EL (cell line): ENCODE results near the gene KIF15.
"Not testable (repeated sequence)": the region's sequence is repeated elsewhere in the genome, so short reads cannot be mapped to it uniquely, and the experiment has no call there.

Experiments used
- DNase-seq: peaks from one replicate; pipeline ENCODE4 v3.0.0-alpha.2; 2016

Gene KIF15, protein sequence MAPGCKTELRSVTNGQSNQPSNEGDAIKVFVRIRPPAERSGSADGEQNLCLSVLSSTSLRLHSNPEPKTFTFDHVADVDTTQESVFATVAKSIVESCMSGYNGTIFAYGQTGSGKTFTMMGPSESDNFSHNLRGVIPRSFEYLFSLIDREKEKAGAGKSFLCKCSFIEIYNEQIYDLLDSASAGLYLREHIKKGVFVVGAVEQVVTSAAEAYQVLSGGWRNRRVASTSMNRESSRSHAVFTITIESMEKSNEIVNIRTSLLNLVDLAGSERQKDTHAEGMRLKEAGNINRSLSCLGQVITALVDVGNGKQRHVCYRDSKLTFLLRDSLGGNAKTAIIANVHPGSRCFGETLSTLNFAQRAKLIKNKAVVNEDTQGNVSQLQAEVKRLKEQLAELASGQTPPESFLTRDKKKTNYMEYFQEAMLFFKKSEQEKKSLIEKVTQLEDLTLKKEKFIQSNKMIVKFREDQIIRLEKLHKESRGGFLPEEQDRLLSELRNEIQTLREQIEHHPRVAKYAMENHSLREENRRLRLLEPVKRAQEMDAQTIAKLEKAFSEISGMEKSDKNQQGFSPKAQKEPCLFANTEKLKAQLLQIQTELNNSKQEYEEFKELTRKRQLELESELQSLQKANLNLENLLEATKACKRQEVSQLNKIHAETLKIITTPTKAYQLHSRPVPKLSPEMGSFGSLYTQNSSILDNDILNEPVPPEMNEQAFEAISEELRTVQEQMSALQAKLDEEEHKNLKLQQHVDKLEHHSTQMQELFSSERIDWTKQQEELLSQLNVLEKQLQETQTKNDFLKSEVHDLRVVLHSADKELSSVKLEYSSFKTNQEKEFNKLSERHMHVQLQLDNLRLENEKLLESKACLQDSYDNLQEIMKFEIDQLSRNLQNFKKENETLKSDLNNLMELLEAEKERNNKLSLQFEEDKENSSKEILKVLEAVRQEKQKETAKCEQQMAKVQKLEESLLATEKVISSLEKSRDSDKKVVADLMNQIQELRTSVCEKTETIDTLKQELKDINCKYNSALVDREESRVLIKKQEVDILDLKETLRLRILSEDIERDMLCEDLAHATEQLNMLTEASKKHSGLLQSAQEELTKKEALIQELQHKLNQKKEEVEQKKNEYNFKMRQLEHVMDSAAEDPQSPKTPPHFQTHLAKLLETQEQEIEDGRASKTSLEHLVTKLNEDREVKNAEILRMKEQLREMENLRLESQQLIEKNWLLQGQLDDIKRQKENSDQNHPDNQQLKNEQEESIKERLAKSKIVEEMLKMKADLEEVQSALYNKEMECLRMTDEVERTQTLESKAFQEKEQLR (N-terminal part only)

DNA sequence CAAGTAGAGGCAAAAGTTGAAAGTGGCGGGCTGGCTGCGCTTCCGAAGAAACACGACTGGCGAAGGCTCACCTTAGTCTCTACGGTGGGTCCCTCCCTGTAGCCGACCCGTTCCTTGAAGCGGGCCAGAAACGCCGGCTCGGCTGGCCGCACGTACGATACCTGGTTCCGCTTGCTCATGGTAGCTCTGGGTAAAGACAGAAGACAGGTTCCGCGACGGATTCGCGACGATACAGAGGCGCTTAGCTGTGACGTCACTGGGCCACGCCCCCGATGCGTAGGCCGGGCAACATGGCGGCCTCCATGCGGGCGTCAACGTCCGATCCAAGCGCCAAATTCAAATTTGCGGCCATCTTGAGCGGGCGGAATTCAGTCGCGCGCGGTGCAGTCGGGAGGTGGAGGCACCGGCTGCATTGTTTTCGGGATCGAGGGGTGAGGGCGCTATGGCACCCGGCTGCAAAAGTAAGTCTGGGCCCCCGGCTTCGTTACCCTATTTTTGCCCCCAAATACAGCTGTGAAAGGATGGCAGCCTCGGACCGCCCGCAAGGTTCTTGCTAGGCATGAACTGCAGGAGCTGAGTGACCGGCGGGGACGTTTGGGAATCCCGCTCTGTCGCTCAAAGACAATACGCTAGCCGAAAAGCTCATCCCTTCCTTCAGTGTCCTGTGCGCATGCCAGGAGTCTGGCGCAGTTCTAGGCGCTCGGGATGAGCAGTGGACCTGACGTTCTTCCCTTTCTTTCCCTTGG lies at the start of gene KIF15, which contains the start of gene KIAA1143:
KIF15 (plus strand) TSS at position 371 of the 746 bp plus-strand sequence; CDS start at position 443, 72 bp downstream.
KIAA1143 (minus strand) TSS at position 196 of the 746 bp plus-strand sequence; CDS start at position 179, 17 bp downstream.
- peak; percentile 95 for DNase-seq

DNA sequence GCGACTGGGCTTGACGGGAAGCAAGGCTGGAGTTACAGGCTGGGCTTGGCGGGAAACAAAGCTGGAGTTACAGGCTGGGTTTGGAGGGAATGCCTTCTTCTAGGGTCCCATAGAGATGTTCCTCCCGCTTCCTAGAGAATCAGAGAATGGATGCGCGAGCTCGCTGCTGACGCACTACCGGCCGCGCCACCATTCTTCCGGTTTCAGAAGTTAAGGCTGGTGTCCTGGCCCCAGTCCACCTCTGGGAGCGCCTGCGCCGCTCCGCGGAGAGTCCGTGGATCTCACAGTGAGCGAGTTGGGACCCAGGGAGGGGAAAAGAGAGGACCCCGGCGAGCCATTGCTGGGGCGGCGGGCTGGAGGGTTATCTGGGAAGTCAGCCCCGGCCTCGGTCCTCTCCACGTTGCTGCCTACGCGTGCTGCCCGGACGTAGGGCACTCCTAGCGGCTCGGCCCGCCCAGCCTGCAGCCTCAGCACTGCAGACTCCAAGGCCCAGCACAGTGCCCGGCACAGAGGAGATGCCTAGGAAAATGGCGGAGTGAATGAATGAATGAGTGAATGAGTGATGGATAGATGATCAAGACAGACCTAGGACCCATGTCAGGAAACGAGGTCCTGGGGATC lies 49.0 kb upstream of the KIF15 start, which contains the start of gene ZNF502:
ZNF502 (plus strand) TSS at position 206 of the 621 bp plus-strand sequence. CDS start 7,602 bp downstream, outside the sequence.
- peak; percentile 84 for DNase-seq

DNA sequence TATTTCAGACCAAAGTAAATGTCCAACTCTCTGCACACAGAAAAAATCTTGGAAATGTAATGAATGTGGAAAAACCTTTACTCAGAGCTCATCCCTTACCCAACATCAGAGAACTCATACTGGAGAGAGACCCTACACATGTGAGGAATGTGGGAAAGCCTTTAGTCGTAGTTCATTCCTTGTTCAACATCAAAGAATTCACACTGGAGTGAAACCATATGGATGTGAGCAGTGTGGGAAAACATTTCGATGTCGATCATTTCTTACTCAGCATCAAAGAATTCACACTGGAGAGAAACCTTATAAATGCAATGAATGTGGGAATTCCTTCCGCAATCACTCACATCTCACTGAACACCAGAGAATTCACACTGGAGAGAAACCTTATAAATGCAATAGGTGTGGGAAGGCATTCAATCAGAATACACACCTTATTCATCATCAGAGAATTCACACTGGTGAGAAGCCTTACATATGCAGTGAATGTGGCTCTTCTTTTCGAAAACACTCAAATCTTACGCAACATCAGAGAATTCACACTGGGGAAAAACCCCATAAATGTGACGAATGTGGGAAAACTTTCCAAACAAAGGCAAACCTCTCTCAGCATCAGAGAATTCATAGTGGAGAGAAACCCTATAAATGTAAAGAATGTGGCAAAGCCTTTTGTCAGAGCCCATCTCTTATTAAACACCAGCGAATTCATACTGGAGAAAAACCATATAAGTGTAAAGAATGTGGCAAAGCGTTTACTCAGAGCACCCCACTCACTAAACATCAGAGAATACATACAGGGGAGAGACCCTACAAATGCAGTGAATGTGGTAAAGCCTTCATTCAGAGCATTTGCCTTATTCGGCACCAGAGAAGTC lies 40.1 kb upstream of the KIF15 start:
- peak; percentile 1 for DNase-seq

DNA sequence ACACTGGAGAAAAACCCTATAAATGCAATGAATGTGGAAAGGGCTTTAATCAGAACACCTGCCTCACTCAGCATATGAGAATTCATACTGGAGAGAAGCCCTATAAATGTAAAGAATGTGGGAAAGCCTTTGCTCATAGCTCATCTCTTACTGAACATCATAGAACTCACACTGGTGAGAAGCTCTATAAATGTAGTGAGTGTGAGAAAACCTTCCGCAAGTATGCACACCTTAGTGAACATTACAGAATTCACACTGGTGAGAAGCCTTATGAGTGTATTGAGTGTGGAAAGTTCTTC lies 39.5 kb upstream of the KIF15 start:
- no peak for DNase-seq

DNA sequence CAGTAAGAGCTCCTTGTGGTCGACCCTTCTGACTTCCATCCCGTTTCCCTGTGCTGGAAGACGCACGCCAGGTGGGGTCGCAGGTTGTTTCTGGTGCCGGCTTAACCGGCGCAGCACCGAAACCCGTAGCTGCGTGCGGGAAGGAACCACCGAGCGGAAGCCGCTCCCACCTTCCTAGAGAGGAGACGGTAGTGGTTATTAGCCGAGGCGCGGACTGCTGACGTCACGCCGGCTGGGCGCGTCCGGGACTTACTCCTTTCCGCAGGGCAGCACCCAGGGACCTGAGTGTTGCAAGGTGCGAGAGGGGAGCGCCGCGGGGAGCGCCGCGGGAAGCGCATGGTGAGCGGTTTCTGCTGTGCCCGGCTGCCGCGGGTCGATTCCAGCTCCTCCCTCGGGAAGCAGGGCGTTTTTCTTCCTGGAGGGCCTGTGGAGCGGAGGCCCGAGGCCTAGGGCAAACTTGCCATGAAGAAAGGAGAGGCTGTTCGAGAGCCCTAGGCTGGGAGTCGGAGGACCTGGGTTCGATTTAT lies 32.1 kb upstream of the KIF15 start, which contains the start of gene ZNF501:
ZNF501 (plus strand) TSS at position 252 of the 527 bp plus-strand sequence. CDS start 4,787 bp downstream, outside the sequence.
- peak; percentile 87 for DNase-seq

DNA sequence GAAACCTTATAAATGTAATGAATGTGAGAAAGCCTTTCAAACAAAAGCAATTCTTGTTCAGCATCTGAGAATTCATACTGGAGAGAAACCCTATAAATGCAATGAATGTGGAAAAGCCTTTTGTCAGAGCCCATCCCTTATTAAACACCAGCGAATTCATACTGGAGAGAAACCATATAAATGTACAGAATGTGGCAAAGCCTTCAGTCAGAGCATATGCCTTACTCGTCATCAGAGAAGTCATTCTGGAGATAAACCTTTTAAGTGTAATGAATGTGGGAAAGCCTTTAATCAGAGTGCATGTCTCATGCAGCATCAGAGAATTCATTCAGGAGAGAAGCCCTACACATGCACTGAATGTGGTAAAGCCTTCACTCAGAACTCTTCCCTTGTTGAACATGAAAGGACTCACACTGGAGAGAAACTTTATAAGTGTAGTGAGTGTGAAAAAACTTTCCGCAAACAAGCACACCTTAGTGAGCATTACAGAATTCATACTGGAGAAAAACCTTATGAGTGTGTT lies 26.9 kb upstream of the KIF15 start:
- no peak for DNase-seq

DNA sequence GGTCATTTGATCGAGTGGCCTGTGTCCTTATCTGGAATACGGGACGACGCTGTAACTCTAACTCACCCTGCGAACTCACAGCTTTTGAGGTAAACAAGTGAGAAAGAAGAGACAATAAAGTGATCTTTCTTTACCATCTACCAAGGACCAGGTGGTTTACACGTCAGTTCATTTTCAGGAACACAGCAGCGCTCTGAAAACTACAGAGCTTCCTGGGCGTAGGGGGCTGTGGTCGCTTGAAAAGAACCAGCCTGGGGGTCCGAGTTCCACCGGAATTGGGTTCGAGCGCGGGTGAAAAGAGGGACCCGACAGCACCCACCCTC lies 532 bp upstream of the KIF15 start:
- DNase-seq: no peak

DNA sequence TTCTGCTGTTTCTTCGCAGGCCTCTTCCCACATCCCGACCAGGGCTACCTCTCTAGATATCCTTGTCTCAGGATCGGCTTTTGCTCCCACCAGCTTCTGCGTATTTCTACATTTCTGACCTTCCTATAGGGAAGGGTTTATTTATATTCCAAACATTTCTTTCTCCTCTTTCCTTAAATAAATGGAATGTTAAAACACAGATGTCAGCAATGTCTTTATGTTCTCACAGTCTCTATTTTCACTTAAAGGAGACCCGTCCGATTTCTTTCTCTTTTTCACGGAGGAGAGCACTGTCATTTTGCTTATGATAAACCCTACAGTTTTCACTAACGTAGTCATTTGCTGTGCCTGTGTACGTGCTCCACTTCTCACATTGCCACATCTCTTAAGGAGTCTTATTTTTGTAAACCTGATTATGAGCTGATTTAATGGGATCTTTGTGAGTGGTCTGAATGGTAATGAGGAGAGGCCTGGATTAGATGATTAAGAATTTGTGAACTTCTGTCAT lies 630 bp downstream of the KIF15 start:
- DNase-seq: no peak

DNA sequence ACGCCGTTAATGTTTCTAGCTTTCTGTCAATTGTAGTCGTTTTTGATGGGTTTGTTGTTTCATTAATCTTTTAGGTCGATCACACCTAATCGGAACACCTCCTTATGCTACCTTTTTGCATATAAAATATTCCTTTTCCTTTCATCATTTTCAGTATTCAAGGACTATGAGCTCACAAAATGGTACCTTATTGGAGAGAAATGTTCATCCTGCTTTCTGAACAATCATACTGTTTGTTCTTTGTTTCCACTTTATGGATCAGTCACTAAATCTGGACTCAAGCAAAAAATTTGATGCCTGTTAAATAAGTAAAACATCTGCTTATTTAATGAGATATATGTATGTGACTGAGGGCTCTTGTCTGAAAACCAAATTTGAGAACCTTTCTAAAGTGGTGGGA lies 1.1 kb downstream of the KIF15 start:
- no peak for DNase-seq

DNA sequence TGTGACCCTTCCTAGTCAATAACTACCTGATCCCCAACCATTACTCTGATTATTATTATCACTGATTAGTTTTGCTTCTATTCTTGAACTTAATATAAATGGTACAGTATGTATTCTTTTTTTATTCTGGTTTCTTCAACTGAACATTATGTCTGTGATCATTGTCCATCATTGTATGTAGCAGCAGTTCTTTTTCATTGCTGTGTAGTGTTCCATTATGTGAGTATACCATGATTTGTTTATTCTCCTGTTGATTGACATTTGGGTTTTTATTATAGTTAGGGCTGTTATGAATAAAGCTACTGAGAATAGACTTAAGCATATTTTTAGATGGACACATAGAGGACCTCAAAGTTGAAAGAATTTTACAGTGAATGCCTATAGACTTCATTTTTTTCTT lies 2.7 kb downstream of the KIF15 start:
- DNase-seq: no peak

DNA sequence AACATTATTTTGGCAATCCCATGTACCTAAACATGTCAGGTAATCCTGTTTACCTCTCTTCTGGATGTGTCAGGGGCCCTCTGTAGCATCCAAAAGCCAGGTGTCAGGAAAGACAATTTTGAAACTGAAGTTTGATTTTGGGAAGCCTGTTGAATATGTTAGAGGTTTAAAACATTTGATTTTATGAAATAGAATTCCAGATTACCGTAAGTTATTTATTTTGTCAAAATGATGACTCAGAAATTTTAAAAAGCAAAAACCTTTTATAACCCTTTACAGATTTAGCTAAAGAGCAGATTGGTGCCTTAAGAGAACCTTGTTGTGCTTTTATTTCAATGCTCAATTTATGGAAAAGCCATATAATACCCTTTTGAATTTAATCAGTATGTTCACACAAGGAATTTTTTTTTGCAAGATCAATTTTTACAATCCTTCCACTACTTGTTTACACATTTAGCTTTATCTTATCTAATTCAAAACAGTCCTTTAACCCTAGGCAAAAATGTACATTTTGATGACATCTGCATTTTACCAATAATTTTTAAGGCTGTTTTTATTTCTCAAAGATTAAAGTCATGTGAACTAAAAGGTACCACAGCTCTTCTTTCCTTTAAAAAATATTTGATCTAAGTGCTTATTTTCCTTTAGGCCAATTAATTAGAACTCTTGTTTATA lies 10.0 kb downstream of the KIF15 start:
- no peak for DNase-seq

DNA sequence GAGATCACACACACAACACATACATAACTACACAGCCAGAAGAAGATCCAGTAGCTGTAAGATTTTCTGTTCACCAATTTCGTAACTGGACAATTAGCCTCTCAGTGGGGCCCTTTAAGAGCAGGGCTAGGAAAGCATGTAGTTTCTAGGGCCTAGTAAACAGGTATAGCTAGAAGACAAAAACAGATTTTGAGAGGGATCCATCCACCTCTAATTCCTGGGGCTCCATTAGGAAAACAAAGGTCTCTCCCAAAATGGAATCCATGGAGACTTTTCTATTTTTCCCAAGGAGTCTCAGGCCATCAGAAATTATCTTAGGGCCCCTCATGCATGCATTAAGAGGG lies 10.5 kb downstream of the KIF15 start:
- DNase-seq: no peak

DNA sequence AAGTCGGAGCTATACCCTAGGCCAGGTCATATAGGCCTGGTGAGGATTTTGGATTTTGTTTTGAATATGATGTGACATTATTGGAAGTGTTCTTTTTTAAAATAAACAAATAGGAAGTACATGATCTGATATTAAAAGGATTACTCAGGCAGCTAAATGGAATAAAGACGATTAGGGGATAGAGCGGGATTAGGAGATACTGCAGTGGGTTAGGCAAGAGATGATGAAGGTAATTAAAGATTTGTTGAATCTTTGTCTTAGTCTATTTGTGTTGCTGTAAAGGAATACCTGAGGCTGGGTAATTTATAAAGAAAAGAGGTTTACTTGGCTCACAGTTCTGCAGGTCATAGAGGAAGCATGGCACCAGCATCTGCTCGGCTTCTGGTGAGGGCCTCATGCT lies 21.3 kb downstream of the KIF15 start:
- DNase-seq: no peak

DNA sequence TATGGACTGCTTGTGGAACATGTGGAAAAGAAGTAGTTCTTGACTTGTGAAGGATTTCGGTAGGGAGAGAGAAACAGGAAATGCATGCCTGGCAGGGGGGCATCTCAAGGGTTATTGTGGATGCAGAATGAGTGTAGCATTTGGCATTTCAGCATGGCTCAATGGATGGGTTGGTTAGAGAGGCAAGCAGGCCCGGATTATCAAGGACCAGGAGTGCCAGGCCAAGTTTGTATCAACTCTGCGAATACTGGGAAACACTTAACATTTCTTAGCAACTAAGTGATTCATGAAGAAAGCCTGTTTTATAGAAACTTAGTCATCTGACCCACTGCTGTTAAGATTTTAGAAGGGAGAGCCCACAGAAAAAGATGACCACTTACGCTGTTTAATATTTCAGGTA lies 33.6 kb downstream of the KIF15 start:
- peak; percentile 22 for DNase-seq

DNA sequence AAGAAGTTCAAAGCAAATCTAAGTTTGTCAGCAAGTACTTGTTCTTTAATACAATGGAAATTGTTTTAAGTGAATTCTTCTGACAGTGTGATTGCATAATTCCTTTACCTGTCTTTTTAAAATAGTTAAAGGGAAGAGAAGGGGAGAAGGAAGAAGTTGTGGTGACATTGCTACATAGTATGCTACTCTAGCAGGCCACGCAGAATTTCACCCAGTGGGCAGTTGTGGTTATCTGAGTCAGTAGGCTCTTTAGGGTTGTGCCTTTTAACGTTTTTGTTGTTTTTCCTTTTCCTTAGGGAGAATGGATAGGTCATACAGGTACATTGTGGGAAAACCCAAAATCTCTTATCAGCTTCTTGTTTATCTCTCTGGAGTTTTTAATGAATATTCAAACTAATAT lies 40.4 kb downstream of the KIF15 start:
- DNase-seq: no peak

DNA sequence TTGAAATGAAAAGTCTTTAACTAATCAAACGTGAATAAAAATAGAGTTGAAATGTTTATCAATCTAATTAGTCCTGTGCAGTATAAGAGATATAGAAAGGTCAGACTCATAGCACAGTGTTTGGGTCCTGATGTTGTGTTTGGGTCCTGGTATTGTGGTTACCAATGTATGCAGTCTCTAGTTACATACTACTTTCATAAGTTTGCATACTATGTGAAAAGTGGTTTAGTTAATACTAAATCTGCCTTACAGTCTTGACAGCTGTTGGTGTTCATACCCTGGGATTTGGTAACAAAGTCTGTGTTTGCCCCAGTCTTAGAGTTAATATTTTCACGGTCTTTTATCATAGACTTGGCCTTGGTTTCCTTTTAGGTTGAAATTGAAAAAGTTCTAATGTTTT lies 41.7 kb downstream of the KIF15 start:
- DNase-seq: no peak

DNA sequence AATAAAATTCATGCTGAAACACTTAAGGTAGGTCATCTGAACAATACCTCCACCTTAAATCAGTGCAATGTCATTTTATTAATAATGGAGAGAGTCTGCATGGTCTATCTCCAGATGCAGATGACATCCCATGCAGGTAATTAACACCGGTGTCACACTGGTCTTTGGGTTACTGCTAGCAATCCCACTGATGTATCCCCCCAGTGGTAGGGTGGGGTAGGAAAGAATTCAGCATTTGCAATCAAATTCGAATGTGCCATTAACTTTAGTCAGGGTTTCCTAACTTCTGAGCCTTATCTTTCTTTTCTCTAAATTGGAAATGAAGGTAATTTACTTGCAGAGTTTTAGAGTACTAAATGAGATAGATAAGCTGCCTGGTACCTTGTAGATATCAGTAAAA lies 44.4 kb downstream of the KIF15 start:
- DNase-seq: no peak

DNA sequence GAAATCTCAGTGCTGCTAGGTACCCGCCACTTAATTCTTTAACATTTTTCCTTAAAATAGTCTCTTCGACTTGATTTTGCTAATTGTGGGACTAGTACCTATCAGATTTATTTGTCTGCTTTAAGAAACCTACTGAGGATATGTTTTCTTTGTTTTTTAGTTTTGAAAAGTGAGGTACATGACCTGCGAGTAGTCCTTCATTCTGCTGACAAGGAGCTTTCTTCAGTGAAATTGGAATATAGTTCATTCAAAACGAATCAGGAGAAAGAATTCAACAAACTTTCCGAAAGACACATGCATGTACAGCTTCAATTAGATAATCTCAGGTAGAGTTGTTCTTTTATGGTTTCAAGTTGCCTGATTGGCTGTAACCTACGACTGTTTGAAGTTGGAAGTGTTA lies 53.2 kb downstream of the KIF15 start:
- DNase-seq: no peak

DNA sequence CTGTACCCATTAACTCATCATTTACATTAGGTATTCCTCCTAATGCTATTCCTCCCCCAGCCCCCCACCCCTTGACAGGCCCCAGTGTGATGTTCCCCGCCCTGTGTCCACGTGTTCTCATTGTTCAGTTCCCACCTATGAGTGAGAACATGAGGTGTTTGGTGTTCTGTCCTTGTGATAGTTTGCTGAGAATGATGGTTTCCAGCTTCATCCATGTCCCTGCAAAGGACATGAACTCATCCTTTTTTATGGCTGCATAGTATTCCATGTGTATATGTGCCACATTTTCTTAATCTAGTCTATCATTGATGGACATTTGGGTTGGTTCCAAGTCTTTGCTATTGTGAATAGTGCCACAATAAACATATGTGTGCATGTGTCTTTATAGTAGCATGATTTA lies 54.7 kb downstream of the KIF15 start:
- DNase-seq: not testable (repeated sequence)
